Thyroid gland (tissue), 4 donors: Measurements from ENCODE around the gene TPCN1. TPM values are rescaled to one million over a fixed set of nuclear protein-coding genes. Genes with fewer than 3 reads are reported as not detected.

ENCODE experiments used
- DNase-seq, 2 donors: peaks; one replicate each; pipeline ENCODE4 v3.0.0-alpha.2; 2019
- H3K27ac ChIP-seq, 3 donors: fragments of 200-600 bp; sonication (generic); 1 replicate in 2 of 3; 2 replicates in 1 of 3; pipeline ENCODE4 v1.5.1; 2016 to 2019; ENCODE audit warnings: mild to moderate bottlenecking in 1 of 3, moderate library complexity in 1 of 3
- H3K27me3 ChIP-seq: fragments of 200-600 bp; sonication (generic); one replicate; pipeline ENCODE4 v1.5.1; 2019
- H3K36me3 ChIP-seq, 2 donors: fragments of 200-600 bp; sonication (generic); one replicate each; pipeline ENCODE4 v1.5.1; 2016 to 2019
- H3K4me1 ChIP-seq, 2 donors: fragments of 200-600 bp; sonication (generic); one replicate each; pipeline ENCODE4 v1.5.1; 2017 to 2019
- H3K4me3 ChIP-seq, 3 donors: fragments of 200-600 bp; sonication (generic); replicated peaks in 1 of 3; 1 replicate in 2 of 3; 2 replicates in 1 of 3; pipeline ENCODE4 v1.5.1; 2016; ENCODE audit warnings: mild to moderate bottlenecking in 1 of 3
- H3K9me3 ChIP-seq: fragments of 200-600 bp; sonication (generic); one replicate; pipeline ENCODE4 v1.5.1; 2017
- CTCF ChIP-seq, 6 experiments: fragments of 200-600 bp in 3 of 6; fragments of 450-650 bp in 3 of 6; sonication (generic) in 3 of 6; IDR thresholded peaks; one replicate each; pipeline ENCODE4 v1.5.1; 2016 to 2019; ENCODE audit warnings: antibody characterized with exemption in 6 of 6, mild to moderate bottlenecking in 2 of 6, inconsistent platforms in 1 of 6, moderate library complexity in 1 of 6
- POLR2A ChIP-seq, 2 donors: fragments of 450-650 bp; IDR thresholded peaks; one replicate each; pipeline ENCODE4 v1.6.1; 2017; ENCODE audit warnings: antibody characterized with exemption in 2 of 2, mild to moderate bottlenecking in 2 of 2, moderate library complexity in 1 of 2
- WGBS, 2 donors: methylation state at CpG; one replicate each; pipeline ENCODE4 v1.1.5; 2017; 5-methylcytosine and 5-hydroxymethylcytosine counted together
- intact Hi-C: fragments of 100-400 bp; cut with DNase I; formaldehyde crosslinking; loops from one replicate; pipeline ENCODE4 v1.15.1; 2023
- total RNA-seq, 4 donors: library from RNA; depleted of rRNA; stranded (reverse); fragments of >200 nt; gene quantifications; one replicate each; pipeline ENCODE4 v1.2.3, GENCODE V29; 2016

The TPCN1 gene
- total RNA-seq, 4 donors from 2014 or later, result 58.3 to 135 (median 109) TPM

GRCh38 chr12:113260127-113260526 is 38.9 kb downstream of the TPCN1 start:
- Histone ChIP-seq H3K4me1 (peaks cover 43 to 44% of the 10 kb centered on the region in 2 donors), H3K4me3 (no peak overlapping the region), H3K27me3 (no peaks in the 10 kb centered on the region), H3K36me3 (no peaks in the 10 kb centered on the region), H3K27ac (peak overlapping the region; percentile 40 to 76 (median 74)), H3K9me3 (no peaks in the 10 kb centered on the region)
- no peak for DNase-seq
- 73 to 80% methylated on average over 4 to 5 of the region's 5 CpGs for WGBS, 2 donors
- TF ChIP-seq CTCF (IDR thresholded peaks at IDR 0.05) (no peak), POLR2A (IDR thresholded peaks at IDR 0.05) (no peak)
- intact Hi-C loops, result no loop called here

- Histone ChIP-seq H3K27me3 (no peaks in the 10 kb centered on the region), H3K4me1 (peaks cover 43 to 44% of the 10 kb centered on the region in 2 donors), H3K9me3 (no peaks in the 10 kb centered on the region), H3K4me3 (no peak overlapping the region), H3K36me3 (peaks cover 2 to 3% of the 10 kb centered on the region in 2 donors), H3K27ac (peak overlapping the region; percentile 40 to 76 (median 74))
- intact Hi-C loops, result no loop called here
- no peak for TF ChIP-seq CTCF (IDR thresholded peaks at IDR 0.05)
- no peak for TF ChIP-seq POLR2A (IDR thresholded peaks at IDR 0.05)
- DNase-seq, result peak in 1 of 2 donors; percentile 2
- WGBS, 2 donors, result 63 to 74% methylated on average over 12 of the region's 12 CpGs
Observed at GRCh38 chr12:113260636-113261300, 39.5 kb downstream of the TPCN1 start.

- Histone ChIP-seq H3K4me1 (peaks cover 43 to 44% of the 10 kb centered on the region in 2 donors), H3K9me3 (no peaks in the 10 kb centered on the region), H3K27me3 (no peaks in the 10 kb centered on the region), H3K4me3 (no peak overlapping the region), H3K36me3 (peaks cover 13 to 14% of the 10 kb centered on the region in 2 donors), H3K27ac (peak overlapping the region; percentile 40 to 76 (median 74))
- DNase-seq, result peak; percentile 46 to 51
- intact Hi-C loops, result no loop called here
- WGBS, 2 donors, result 34 to 36% methylated on average over 6 of the region's 6 CpGs
- TF ChIP-seq POLR2A (IDR thresholded peaks at IDR 0.05) (no peak), CTCF (IDR thresholded peaks at IDR 0.05) (no peak)
Observed at GRCh38 chr12:113261847-113262470, 40.7 kb downstream of the TPCN1 start.

- Histone ChIP-seq H3K36me3 (peaks cover 14 to 16% of the 10 kb centered on the region in 2 donors), H3K9me3 (no peaks in the 10 kb centered on the region), H3K27ac (peak overlapping the region in 2 of 3 donors; percentile 74 to 76), H3K4me1 (peaks cover 43 to 44% of the 10 kb centered on the region in 2 donors), H3K4me3 (no peak overlapping the region), H3K27me3 (no peaks in the 10 kb centered on the region)
- intact Hi-C loops, result no loop called here
- no peak for TF ChIP-seq POLR2A (IDR thresholded peaks at IDR 0.05)
- TF ChIP-seq CTCF (IDR thresholded peaks at IDR 0.05), result no peak
- no peak for DNase-seq
Observed at GRCh38 chr12:113262710-113263109, 41.4 kb downstream of the TPCN1 start.

GRCh38 chr12:113263431-113263963 is 42.2 kb downstream of the TPCN1 start:
- intact Hi-C loops, result no loop called here
- 94 to 96% methylated on average over 9 of the region's 9 CpGs for whole genome bisulfite sequencing, 2 donors
- peaks cover 22 to 24% of the 10 kb centered on the region in 2 donors for H3K36me3 ChIP-seq
- H3K9me3 ChIP-seq, result no peaks in the 10 kb centered on the region
- DNase-seq, result no peak
- no peak overlapping the region for H3K4me3 ChIP-seq
- H3K27ac ChIP-seq, result peak overlapping the region in 1 of 3 donors; percentile 74
- H3K4me1 ChIP-seq, result peaks cover 40 to 42% of the 10 kb centered on the region in 2 donors
- H3K27me3 ChIP-seq, result no peaks in the 10 kb centered on the region
- TF ChIP-seq POLR2A (IDR thresholded peaks at IDR 0.05) (no peak), CTCF (IDR thresholded peaks at IDR 0.05) (no peak)
